ENCODE data around the gene GIT1. TPM values are rescaled to one million over a fixed set of nuclear protein-coding genes. Genes with fewer than 3 reads are reported as not detected.

Gene GIT1
- total RNA-seq, 1 donor from 2014 or later, result 54.9 TPM

- H3K27ac Mint-ChIP-seq, result no peak overlapping the region
- H3K9me3 Mint-ChIP-seq (ENCODE audit: low read depth), result no peaks in the 10 kb centered on the region
- peak; percentile 57 for DNase-seq (ENCODE audit: low spot score, unreplicated experiment)
- H3K36me3 Mint-ChIP-seq (ENCODE audit: insufficient read depth), result peaks cover 14% of the 10 kb centered on the region
- H3K27me3 Mint-ChIP-seq, result no peaks in the 10 kb centered on the region
- peaks cover 11% of the 10 kb centered on the region for H3K4me1 Mint-ChIP-seq (ENCODE audit: low read depth)
- H3K4me3 Mint-ChIP-seq (ENCODE audit: low read depth), result no peak overlapping the region
- peak; percentile 75 for TF ChIP-seq CTCF (IDR thresholded peaks at IDR 0.05; ENCODE audit: unreplicated experiment)
Measured at GRCh38 chr17:29579866-29580771, 9.3 kb downstream of the GIT1 start.

- Mint-ChIP-seq H3K27me3 (no peaks in the 10 kb centered on the region), H3K27ac (no peak overlapping the region), H3K4me1 (ENCODE audit: low read depth) (peaks cover 9% of the 10 kb centered on the region), H3K4me3 (ENCODE audit: low read depth) (no peak overlapping the region), H3K9me3 (ENCODE audit: low read depth) (no peaks in the 10 kb centered on the region), H3K36me3 (ENCODE audit: insufficient read depth) (peaks cover 18% of the 10 kb centered on the region)
- no peak for TF ChIP-seq CTCF (IDR thresholded peaks at IDR 0.05; ENCODE audit: unreplicated experiment)
- no peak for DNase-seq (ENCODE audit: low spot score, unreplicated experiment)
Measured at GRCh38 chr17:29578626-29579485, 10.6 kb downstream of the GIT1 start.

- H3K36me3 Mint-ChIP-seq (ENCODE audit: insufficient read depth), result peaks cover 18% of the 10 kb centered on the region
- DNase-seq (ENCODE audit: low spot score, unreplicated experiment), result no peak
- H3K9me3 Mint-ChIP-seq (ENCODE audit: low read depth), result no peaks in the 10 kb centered on the region
- TF ChIP-seq CTCF (IDR thresholded peaks at IDR 0.05; ENCODE audit: unreplicated experiment), result no peak
- H3K4me1 Mint-ChIP-seq (ENCODE audit: low read depth), result peaks cover 9% of the 10 kb centered on the region
- H3K27me3 Mint-ChIP-seq, result no peaks in the 10 kb centered on the region
- no peak overlapping the region for H3K27ac Mint-ChIP-seq
- no peak overlapping the region for H3K4me3 Mint-ChIP-seq (ENCODE audit: low read depth)
Measured at GRCh38 chr17:29577385-29578211, 11.8 kb downstream of the GIT1 start.

- Mint-ChIP-seq H3K27ac (no peak overlapping the region), H3K4me3 (ENCODE audit: low read depth) (no peak overlapping the region), H3K36me3 (ENCODE audit: insufficient read depth) (peaks cover 15% of the 10 kb centered on the region), H3K27me3 (no peaks in the 10 kb centered on the region), H3K4me1 (ENCODE audit: low read depth) (peaks cover 9% of the 10 kb centered on the region), H3K9me3 (ENCODE audit: low read depth) (no peaks in the 10 kb centered on the region)
- no peak for DNase-seq (ENCODE audit: low spot score, unreplicated experiment)
- no peak for TF ChIP-seq CTCF (IDR thresholded peaks at IDR 0.05; ENCODE audit: unreplicated experiment)
Measured at GRCh38 chr17:29577001-29577370, 12.5 kb downstream of the GIT1 start.

Measured in progenitor cell of endocrine pancreas (in vitro differentiated cells).